ENCODE measurements around the gene ZDHHC4.
"Not testable (repeated sequence)": the region's sequence is repeated elsewhere in the genome, so short reads cannot be mapped to it uniquely, and the experiment has no call there.

Gene ZDHHC4

DNA sequence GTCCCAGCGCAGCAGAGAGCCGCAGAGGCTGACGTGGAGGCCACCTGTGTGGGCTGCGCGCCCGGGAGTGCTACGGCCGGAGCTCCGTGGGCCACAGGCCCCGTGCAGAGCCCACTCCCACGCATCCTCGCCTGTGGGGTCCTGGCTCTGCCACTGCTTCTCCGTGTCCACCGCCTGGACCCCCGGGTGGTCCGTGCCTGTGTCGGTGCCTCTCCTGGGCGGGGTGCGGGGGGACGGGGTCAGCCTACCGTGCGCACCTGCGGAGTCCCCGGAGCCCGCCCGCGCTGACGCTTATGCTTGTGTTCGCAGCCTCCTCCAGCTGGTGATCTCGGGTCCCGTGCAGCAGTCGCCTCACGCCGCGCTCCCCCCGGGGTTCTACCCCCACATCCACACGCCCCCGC, 30.4 kb downstream of the ZDHHC4 start:
- no peak for DNase-seq (ENCODE audit: low spot score)

DNA sequence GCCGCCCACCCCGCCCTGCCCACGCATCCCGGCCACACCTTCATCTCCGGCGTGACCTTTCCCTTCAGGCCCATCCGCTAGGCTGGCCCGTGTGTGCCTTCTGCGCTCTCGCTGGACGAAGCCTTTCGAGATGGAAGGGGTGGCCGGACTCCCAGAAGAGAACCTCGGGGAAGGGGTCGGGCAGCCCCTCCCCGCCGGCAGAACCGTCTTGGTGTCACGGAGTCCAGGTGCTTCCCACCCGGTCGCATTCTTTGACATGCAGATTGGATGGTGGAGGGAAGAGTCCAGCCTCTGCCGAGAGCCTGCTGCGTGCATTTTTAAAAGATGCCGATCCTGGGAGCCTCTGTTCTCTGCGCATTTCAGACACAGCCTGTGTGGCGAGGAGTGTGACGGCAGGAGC, 30.8 kb downstream of the ZDHHC4 start:
- DNase-seq (ENCODE audit: low spot score), result no peak

GRCh38 chr7:6608794-6609193, 31.5 kb downstream of the ZDHHC4 start:
- no peak for DNase-seq (ENCODE audit: low spot score)

- DNase-seq (ENCODE audit: low spot score), result no peak
Measured at GRCh38 chr7:6612819-6613218, 35.6 kb downstream of the ZDHHC4 start.

DNA sequence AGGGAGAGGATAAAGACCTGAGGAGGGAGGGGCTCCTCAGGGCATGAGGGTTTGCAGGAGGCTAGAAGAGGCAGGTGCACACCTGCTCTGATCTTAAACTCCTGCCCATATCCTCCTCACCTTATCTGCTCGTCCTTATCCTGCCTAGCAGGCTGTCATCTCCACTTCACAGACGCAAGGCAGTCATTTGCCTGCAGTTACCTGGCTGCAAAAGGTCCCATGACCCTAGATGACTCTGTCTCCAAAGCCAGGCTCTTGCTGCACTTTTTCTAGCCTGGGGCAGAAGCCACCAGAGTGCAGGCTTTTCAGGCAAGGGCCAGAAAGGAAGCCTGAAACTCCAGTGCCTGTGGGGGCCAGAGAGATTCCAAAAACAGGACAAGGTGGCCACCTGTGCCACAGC, 36.5 kb downstream of the ZDHHC4 start:
- DNase-seq (ENCODE audit: low spot score), result no peak

GRCh38 chr7:6614953-6615722, 37.9 kb downstream of the ZDHHC4 start, which contains the start of gene ZNF853:
TSS of gene ZNF853 (plus strand) at chr7:6615610. CDS start at chr7:6616175, 565 bp downstream.
- no peak for DNase-seq (ENCODE audit: low spot score)

DNA sequence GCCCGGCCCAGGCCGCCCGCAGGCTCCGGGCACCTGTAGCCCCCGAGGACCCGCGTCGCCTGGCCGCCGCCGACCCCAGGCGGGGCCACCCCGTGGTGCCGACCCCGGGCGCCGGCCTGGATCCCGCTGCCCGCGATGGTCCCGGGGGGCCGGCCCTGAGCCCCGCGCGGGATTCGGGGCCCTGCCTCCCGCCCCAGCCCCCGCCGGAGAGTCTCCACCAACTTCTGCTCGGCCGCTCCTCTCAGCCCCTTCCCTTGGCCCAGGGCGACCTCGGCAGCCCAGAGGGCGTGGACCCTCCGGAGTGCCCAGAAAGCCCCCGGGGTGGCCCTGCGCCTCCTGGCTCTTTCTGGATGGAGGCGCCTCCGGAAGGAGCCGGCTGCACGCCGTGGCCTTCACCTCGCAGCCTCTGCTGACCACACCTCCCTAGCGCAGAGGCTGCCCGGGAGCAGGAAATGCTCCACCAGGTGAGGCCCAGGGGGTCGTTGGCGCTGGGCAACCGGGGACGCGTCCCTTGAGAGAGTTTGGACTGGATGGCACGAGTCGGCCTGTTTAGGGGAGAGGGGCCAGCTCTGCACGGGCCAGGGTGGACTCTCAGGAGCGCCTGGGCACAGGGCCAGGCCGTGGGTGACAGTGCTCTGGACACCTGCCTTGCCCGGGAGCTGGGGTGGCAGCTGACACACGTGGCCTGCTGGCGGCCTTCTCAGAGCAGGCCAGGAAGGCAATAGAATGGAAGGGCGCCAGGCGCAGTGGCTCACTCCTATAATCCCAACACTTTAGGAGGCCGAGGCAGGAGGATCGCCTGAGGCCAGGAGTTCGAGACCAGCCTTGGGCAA, 38.7 kb downstream of the ZDHHC4 start:
- DNase-seq (ENCODE audit: low spot score), result no peak

- no peak for DNase-seq (ENCODE audit: low spot score)
Measured at GRCh38 chr7:6616854-6617643, 39.8 kb downstream of the ZDHHC4 start.

DNA sequence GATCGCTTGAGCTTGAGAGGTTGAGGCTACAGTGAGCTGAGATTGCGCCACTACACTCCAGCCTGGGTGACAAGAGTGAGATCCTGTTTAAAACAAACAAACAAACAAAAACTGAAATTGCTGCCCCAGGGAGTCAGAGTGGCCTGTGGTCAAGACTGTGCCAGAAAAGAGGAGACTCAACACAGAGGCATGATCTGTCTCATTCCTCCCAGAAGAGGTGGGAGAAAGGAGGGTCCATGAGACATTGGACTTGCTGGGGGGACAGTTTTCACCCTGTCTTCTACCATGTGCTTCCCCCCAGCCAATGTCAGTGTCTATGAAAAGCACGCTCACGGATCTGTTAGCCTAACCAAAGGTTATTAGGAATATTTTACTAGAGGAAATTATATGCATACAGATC, 41.4 kb downstream of the ZDHHC4 start:
- no peak for DNase-seq (ENCODE audit: low spot score)

GRCh38 chr7:6619961-6620360, 42.7 kb downstream of the ZDHHC4 start:
- no peak for DNase-seq (ENCODE audit: low spot score)

GRCh38 chr7:6621195-6622133, 44.2 kb downstream of the ZDHHC4 start:
- no peak for DNase-seq (ENCODE audit: low spot score)

GRCh38 chr7:6622134-6622710, 45.0 kb downstream of the ZDHHC4 start:
- no peak for DNase-seq (ENCODE audit: low spot score)

DNA sequence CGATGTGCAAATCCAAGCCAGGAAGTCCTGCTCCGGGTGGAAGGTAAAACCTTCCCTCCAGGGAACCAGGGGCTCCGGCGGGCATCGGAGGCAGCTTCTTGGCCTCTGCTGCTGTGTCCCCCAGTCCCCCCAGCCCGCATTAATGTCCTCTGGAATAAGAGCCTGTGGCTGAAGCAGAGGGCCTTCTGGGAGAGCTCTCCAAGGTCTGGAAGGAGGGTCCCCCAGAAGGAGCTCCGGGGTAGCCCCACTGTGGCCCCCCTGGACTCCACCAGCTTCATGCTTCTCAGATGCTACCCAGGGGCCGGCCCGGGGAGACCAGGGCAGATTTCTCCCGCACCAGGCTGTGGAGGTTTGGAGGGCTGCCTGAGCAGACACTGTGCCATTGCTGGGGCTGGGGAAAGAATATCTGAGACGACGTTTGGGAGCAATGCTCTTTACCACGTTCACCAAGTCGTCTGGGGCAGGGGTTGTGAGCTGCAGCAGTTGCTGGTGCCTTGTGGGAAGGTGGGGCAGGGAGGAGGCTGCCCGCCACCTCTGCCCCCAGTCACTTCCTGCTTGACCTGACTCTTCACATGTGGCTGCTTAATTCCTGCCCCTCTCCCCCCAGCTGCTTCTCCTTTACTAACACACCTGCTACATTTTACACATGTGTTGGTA, 46.5 kb downstream of the ZDHHC4 start:
- no peak for DNase-seq (ENCODE audit: low spot score)

- DNase-seq (ENCODE audit: low spot score), result no peak
Measured at GRCh38 chr7:6624246-6624611, 47.0 kb downstream of the ZDHHC4 start.

GRCh38 chr7:6628045-6628444, 50.8 kb downstream of the ZDHHC4 start:
- no peak for DNase-seq (ENCODE audit: low spot score)

GRCh38 chr7:6630007-6630849, 53.0 kb downstream of the ZDHHC4 start:
- no peak for DNase-seq (ENCODE audit: low spot score)

- no peak for DNase-seq (ENCODE audit: low spot score)
Measured at GRCh38 chr7:6631605-6632004, 54.4 kb downstream of the ZDHHC4 start.

GRCh38 chr7:6634021-6634420, 56.8 kb downstream of the ZDHHC4 start:
- no peak for DNase-seq (ENCODE audit: low spot score)

- not testable (repeated sequence) for DNase-seq (ENCODE audit: low spot score)
Measured at GRCh38 chr7:6634971-6635370, 57.7 kb downstream of the ZDHHC4 start.
